Measurements from ENCODE around the gene DENND5B. TPM values are rescaled to one million over a fixed set of nuclear protein-coding genes. Genes with fewer than 3 reads are reported as not detected.
A peak's percentile ranks its signal among the peaks of the same experiment; 100 is the strongest.

Gene DENND5B
- total and polyA plus RNA-seq, 11 donors = 8.2 to 58.9 (median 44.0) TPM

DNA sequence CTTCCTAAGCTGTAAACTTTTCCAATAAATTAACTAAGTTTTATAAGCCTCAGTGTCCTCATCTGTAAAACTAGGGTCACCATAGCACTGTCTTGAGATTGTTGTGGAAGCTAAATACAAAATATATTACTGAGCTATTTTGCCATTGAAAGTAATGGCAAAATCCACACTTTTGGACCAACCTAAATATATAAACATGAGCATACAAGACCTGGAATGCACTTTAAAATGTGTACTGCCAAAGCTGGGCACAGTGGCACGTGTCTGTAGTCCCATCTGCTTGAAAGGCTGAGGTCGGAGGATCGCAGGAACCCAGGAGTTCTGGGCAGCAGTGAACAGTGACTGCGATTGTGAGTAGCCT is 235.2 kb downstream of the DENND5B start:
- no peak for DNase-seq
- ATAC-seq = no peak
- no peaks in the 10 kb centered on the region for H3K4me1 ChIP-seq
- H3K27ac ChIP-seq = no peak overlapping the region
- H3K9me3 ChIP-seq = no peaks in the 10 kb centered on the region
- intact Hi-C loops (cut with DNase I) = no loop called here
- H3K36me3 ChIP-seq = no peaks in the 10 kb centered on the region
- WGBS, 4 donors = 67 to 94% (median 83%) methylated on average over 3 to 4 of the region's 4 CpGs
- H3K4me3 ChIP-seq = no peak overlapping the region
- no peak for TF ChIP-seq POLR2A (IDR thresholded peaks at IDR 0.05)
- TF ChIP-seq, protein P1, sequence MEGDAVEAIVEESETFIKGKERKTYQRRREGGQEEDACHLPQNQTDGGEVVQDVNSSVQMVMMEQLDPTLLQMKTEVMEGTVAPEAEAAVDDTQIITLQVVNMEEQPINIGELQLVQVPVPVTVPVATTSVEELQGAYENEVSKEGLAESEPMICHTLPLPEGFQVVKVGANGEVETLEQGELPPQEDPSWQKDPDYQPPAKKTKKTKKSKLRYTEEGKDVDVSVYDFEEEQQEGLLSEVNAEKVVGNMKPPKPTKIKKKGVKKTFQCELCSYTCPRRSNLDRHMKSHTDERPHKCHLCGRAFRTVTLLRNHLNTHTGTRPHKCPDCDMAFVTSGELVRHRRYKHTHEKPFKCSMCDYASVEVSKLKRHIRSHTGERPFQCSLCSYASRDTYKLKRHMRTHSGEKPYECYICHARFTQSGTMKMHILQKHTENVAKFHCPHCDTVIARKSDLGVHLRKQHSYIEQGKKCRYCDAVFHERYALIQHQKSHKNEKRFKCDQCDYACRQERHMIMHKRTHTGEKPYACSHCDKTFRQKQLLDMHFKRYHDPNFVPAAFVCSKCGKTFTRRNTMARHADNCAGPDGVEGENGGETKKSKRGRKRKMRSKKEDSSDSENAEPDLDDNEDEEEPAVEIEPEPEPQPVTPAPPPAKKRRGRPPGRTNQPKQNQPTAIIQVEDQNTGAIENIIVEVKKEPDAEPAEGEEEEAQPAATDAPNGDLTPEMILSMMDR (IDR thresholded peaks at IDR 0.05) = no peak
- H3K27me3 ChIP-seq = no peaks in the 10 kb centered on the region

DNA sequence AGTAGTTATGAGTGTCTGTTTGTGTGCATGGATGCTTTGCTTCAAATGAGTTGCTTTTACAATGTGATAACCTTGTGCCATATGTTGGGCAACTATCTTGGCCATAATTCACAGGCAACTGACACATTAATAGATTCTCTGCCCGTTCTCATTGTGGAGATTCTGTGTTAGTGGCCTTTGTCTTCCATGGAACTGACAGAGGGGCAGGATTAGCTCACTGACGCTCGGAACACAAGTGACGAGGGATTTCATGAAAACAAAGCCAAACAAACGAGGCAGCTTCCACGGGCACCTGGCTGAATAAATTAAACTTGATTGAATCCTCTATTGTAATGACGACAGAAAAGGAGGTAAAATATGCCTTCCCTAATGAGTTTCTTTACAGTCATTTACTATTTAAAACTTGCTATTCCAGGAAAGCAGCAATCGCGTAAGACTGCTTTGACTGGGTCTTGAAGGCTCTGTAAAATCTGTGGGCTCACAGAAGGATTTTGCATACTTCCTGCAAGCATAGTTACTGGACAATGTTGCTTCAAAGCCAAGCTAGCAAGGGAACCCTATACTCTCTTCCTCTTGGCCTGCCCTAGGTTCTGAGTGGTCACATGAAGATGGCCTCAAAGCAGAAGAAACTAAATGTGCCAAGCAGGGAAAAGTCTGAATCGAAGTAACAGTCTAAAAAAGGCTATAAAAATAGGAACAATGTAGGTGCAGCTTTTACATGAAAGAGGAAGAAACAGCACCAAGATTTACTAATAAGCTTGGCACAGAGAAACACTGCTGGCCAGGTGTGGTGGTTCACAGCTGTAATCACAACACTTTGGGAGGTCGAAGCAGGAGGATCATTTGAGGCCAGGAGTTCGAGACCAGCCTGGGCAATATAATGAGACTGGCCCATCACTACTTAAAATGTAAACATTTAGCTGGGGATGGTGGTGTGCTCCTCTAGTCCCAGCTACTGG is 236.9 kb downstream of the DENND5B start:
- 54 to 66% (median 61%) methylated on average over 12 of the region's 12 CpGs for WGBS, 4 donors
- no peak for TF ChIP-seq POLR2A (IDR thresholded peaks at IDR 0.05)
- TF ChIP-seq, protein P1 (IDR thresholded peaks at IDR 0.05) = no peak
- peak in 1 of 4 donors; percentile 44 for ATAC-seq

GRCh38 chr12:31346267-31346666 is 244.7 kb downstream of the DENND5B start:
- Histone ChIP-seq H3K4me3 (no peak overlapping the region), H3K36me3 (no peaks in the 10 kb centered on the region), H3K27ac (no peak overlapping the region), H3K9me3 (no peaks in the 10 kb centered on the region), H3K4me1 (no peaks in the 10 kb centered on the region), H3K27me3 (no peaks in the 10 kb centered on the region)
- DNase-seq (no peak), ATAC-seq (no peak)
- intact Hi-C loops (cut with DNase I) = no loop called here
- TF ChIP-seq, protein P1 (IDR thresholded peaks at IDR 0.05) = no peak
- no peak for TF ChIP-seq POLR2A (IDR thresholded peaks at IDR 0.05)
- WGBS, 4 donors = 70 to 77% (median 76%) methylated on average over 9 of the region's 9 CpGs

More for the DNA sequence above, 236.9 kb downstream of the DENND5B start:
- Histone ChIP-seq H3K27me3 (no peaks in the 10 kb centered on the region), H3K27ac (no peak overlapping the region), H3K9me3 (no peaks in the 10 kb centered on the region), H3K4me1 (no peaks in the 10 kb centered on the region), H3K36me3 (no peaks in the 10 kb centered on the region), H3K4me3 (no peak overlapping the region)
- intact Hi-C loops (cut with DNase I) = no loop called here
- DNase-seq = no peak

DNA sequence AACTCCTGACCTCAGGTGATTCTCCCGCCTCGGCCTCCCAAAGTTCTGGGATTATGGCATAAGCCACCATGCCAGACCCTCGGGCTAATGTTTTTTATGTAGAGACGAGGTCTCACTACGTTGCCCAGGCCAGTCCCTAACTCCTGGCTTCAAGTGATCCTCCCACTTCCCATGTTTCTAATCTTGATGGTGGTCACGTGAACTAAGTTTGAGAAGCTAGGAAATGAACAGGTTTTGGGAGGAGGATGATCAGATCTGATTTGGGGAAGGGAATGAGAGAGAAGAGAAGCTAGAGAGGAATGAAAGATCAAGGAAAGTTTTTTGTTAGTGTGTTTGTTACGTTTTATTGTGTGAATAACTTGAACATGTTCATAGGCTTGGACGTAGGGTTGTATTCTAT is 247.8 kb downstream of the DENND5B start:
- intact Hi-C loops (cut with DNase I) = no loop called here
- Histone ChIP-seq H3K27ac (no peak overlapping the region), H3K4me3 (no peak overlapping the region), H3K4me1 (no peaks in the 10 kb centered on the region), H3K36me3 (no peaks in the 10 kb centered on the region), H3K9me3 (no peaks in the 10 kb centered on the region), H3K27me3 (no peaks in the 10 kb centered on the region)
- DNase-seq = no peak
- 77 to 85% (median 81%) methylated on average over 8 of the region's 8 CpGs for WGBS, 4 donors
- TF ChIP-seq, protein P1 (IDR thresholded peaks at IDR 0.05) = no peak
- no peak for TF ChIP-seq POLR2A (IDR thresholded peaks at IDR 0.05)
- no peak for ATAC-seq

Data from heart left ventricle (tissue), 16 donors.